ENCODE data around the gene SGK1. TPM values are rescaled to one million over a fixed set of nuclear protein-coding genes. Genes with fewer than 3 reads are reported as not detected.
"Not testable (repeated sequence)": the region's sequence is repeated elsewhere in the genome, so short reads cannot be mapped to it uniquely, and the experiment has no call there.

Gene SGK1
- total RNA-seq, 1 donor from 2014 or later, result 15.8 TPM

GRCh38 chr6:134193536-134194498 is 124.1 kb downstream of the SGK1 start:
- Histone ChIP-seq H3F3A (ENCODE audit: low read depth) (peaks cover 10% of the 10 kb centered on the region), H3K4me3 (no peak overlapping the region), H3K9ac (no peak overlapping the region), H3K9me3 (ENCODE audit: low read depth) (no peaks in the 10 kb centered on the region), H3K36me3 (no peaks in the 10 kb centered on the region), H2AFZ (replicated peaks) (no peak overlapping the region), H3K4me1 (peaks cover 14% of the 10 kb centered on the region), H3K79me2 (ENCODE audit: low read depth) (no peaks in the 10 kb centered on the region), H3K27me3 (no peaks in the 10 kb centered on the region), H4K20me1 (ENCODE audit: low read depth) (no peaks in the 10 kb centered on the region), H3K4me2 (no peak overlapping the region), H3K27ac (no peak overlapping the region)
- Mint-ChIP-seq H3K27ac (no peak overlapping the region), H3K27me3 (ENCODE audit: insufficient read depth, low read depth) (no peaks in the 10 kb centered on the region), H3K36me3 (no peaks in the 10 kb centered on the region), H3K4me1 (peaks cover 6% of the 10 kb centered on the region), H3K9me3 (no peaks in the 10 kb centered on the region), H3K4me3 (no peak overlapping the region)
- DNase-seq (ENCODE audit: low spot score), result no peak
- no peak for TF ChIP-seq EZH2phosphoT487 (IDR thresholded peaks at IDR 0.05)
- TF ChIP-seq EZH2 (IDR thresholded peaks at IDR 0.05), result no peak
- TF ChIP-seq, protein P1, sequence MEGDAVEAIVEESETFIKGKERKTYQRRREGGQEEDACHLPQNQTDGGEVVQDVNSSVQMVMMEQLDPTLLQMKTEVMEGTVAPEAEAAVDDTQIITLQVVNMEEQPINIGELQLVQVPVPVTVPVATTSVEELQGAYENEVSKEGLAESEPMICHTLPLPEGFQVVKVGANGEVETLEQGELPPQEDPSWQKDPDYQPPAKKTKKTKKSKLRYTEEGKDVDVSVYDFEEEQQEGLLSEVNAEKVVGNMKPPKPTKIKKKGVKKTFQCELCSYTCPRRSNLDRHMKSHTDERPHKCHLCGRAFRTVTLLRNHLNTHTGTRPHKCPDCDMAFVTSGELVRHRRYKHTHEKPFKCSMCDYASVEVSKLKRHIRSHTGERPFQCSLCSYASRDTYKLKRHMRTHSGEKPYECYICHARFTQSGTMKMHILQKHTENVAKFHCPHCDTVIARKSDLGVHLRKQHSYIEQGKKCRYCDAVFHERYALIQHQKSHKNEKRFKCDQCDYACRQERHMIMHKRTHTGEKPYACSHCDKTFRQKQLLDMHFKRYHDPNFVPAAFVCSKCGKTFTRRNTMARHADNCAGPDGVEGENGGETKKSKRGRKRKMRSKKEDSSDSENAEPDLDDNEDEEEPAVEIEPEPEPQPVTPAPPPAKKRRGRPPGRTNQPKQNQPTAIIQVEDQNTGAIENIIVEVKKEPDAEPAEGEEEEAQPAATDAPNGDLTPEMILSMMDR (IDR thresholded peaks at IDR 0.05), result no peak

DNA sequence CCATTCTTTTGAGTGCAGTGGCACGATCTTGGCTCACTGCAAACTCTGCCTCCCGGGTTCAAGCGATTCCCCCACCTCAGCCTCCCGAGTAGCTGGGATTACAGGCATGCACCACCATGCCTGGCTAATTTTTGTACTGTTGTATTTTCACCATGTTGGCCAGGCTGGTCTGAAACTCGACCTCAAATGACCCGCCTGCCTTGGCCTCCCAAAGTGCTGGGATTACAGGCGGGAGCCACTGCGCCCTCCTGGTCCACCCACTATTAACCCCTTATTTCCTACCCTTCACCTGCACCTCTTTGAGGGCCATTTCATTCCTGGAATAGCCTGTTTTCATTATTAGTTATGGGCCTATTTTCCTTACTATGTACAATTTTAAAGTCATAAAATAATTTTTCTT is 125.3 kb downstream of the SGK1 start:
- not testable (repeated sequence) for H4K20me1 ChIP-seq (ENCODE audit: low read depth); H3K4me1 Mint-ChIP-seq; H3K4me3 ChIP-seq; H3K4me3 Mint-ChIP-seq; H3K36me3 ChIP-seq; H3K27ac Mint-ChIP-seq; H3K27me3 Mint-ChIP-seq (ENCODE audit: insufficient read depth, low read depth); DNase-seq (ENCODE audit: low spot score); H3K9ac ChIP-seq; H3K9me3 Mint-ChIP-seq; H3K79me2 ChIP-seq (ENCODE audit: low read depth); H3K4me2 ChIP-seq; H3K27me3 ChIP-seq; H3K9me3 ChIP-seq (ENCODE audit: low read depth); H2AFZ ChIP-seq (replicated peaks); H3K27ac ChIP-seq; H3K36me3 Mint-ChIP-seq
- Histone ChIP-seq H3F3A (ENCODE audit: low read depth) (peaks cover 10% of the 10 kb centered on the region), H3K4me1 (peaks cover 14% of the 10 kb centered on the region)

- Mint-ChIP-seq H3K4me1 (peaks cover 6% of the 10 kb centered on the region), H3K9me3 (no peaks in the 10 kb centered on the region), H3K4me3 (no peak overlapping the region), H3K36me3 (no peaks in the 10 kb centered on the region), H3K27me3 (ENCODE audit: insufficient read depth, low read depth) (no peaks in the 10 kb centered on the region), H3K27ac (no peak overlapping the region)
- no peaks in the 10 kb centered on the region for H3K9me3 ChIP-seq (ENCODE audit: low read depth)
- H3K27ac ChIP-seq, result no peak overlapping the region
- no peaks in the 10 kb centered on the region for H3K36me3 ChIP-seq
- H3F3A ChIP-seq (ENCODE audit: low read depth), result peaks cover 10% of the 10 kb centered on the region
- H3K4me2 ChIP-seq, result no peak overlapping the region
- no peak for DNase-seq (ENCODE audit: low spot score)
- no peak overlapping the region for H3K4me3 ChIP-seq
- TF ChIP-seq EZH2phosphoT487 (IDR thresholded peaks at IDR 0.05) (no peak), EZH2 (IDR thresholded peaks at IDR 0.05) (no peak)
- TF ChIP-seq, protein P1 (IDR thresholded peaks at IDR 0.05), result no peak
- peaks cover 14% of the 10 kb centered on the region for H3K4me1 ChIP-seq
- no peaks in the 10 kb centered on the region for H3K79me2 ChIP-seq (ENCODE audit: low read depth)
- no peaks in the 10 kb centered on the region for H3K27me3 ChIP-seq
- H2AFZ ChIP-seq (replicated peaks), result no peak overlapping the region
- H3K9ac ChIP-seq, result no peak overlapping the region
- no peaks in the 10 kb centered on the region for H4K20me1 ChIP-seq (ENCODE audit: low read depth)
These were observed 127.0 kb downstream of the SGK1 start for GRCh38 chr6:134190883-134191282.

- Histone ChIP-seq H3K4me2 (no peak overlapping the region), H3K9ac (no peak overlapping the region), H4K20me1 (ENCODE audit: low read depth) (no peaks in the 10 kb centered on the region), H3K4me3 (no peak overlapping the region), H3K79me2 (ENCODE audit: low read depth) (no peaks in the 10 kb centered on the region), H2AFZ (replicated peaks) (no peak overlapping the region), H3K4me1 (peaks cover 16% of the 10 kb centered on the region), H3K36me3 (no peaks in the 10 kb centered on the region), H3K27me3 (no peaks in the 10 kb centered on the region), H3K9me3 (ENCODE audit: low read depth) (no peaks in the 10 kb centered on the region), H3F3A (ENCODE audit: low read depth) (peaks cover 1% of the 10 kb centered on the region), H3K27ac (no peak overlapping the region)
- DNase-seq (ENCODE audit: low spot score), result no peak
- H3K4me3 Mint-ChIP-seq, result no peak overlapping the region
- H3K4me1 Mint-ChIP-seq, result peaks cover 13% of the 10 kb centered on the region
- peak overlapping the region; percentile 53 for H3K27ac Mint-ChIP-seq
- H3K36me3 Mint-ChIP-seq, result no peaks in the 10 kb centered on the region
- no peak for TF ChIP-seq EZH2phosphoT487 (IDR thresholded peaks at IDR 0.05)
- TF ChIP-seq EZH2 (IDR thresholded peaks at IDR 0.05), result no peak
- TF ChIP-seq, protein P1 (IDR thresholded peaks at IDR 0.05), result no peak
- H3K9me3 Mint-ChIP-seq, result no peaks in the 10 kb centered on the region
- H3K27me3 Mint-ChIP-seq (ENCODE audit: insufficient read depth, low read depth), result no peaks in the 10 kb centered on the region
These were observed 130.2 kb downstream of the SGK1 start for GRCh38 chr6:134187751-134188150.
